Uterus (tissue), 2 donors: ENCODE data around the gene OTUD5.

Source experiments
- CTCF ChIP-seq, 4 experiments: fragments of 200-600 bp in 2 of 4; fragments of 450-650 bp in 2 of 4; sonication (generic) in 2 of 4; IDR thresholded peaks; one replicate each; pipeline ENCODE4 v1.5.1; 2016 to 2019; ENCODE audit warnings: antibody characterized with exemption in 4 of 4, mild to moderate bottlenecking in 2 of 4, moderate library complexity in 1 of 4
- POLR2A ChIP-seq, 2 donors: fragments of 450-650 bp; IDR thresholded peaks; one replicate each; pipeline ENCODE4 v1.6.1; 2016; ENCODE audit warnings: antibody characterized with exemption in 2 of 2, mild to moderate bottlenecking in 1 of 2, moderate library complexity in 1 of 2

GRCh38 chrX:48919947-48920717 lies 37.3 kb downstream of the OTUD5 start:
- TF ChIP-seq CTCF (IDR thresholded peaks at IDR 0.05): no peak
- TF ChIP-seq POLR2A (IDR thresholded peaks at IDR 0.05): no peak
